Measurements from ENCODE around the gene MYO7B.

The MYO7B gene

GRCh38 chr2:127514076-127514475 is 21.4 kb upstream of the MYO7B start:
- Histone ChIP-seq H3K9ac (no peak overlapping the region), H3K4me3 (ENCODE audit: low read depth, low read length) (no peak overlapping the region), H2AFZ (no peak overlapping the region), H3K4me2 (ENCODE audit: low read length) (no peak overlapping the region), H3K4me1 (no peaks in the 10 kb centered on the region), H3K36me3 (ENCODE audit: control insufficient read depth, insufficient read depth, low read length) (no peaks in the 10 kb centered on the region), H3K27ac (peak overlapping the region; percentile 34), H3K27me3 (ENCODE audit: control insufficient read depth, insufficient read depth, low read length) (no peaks in the 10 kb centered on the region), H3K79me2 (peaks cover 34% of the 10 kb centered on the region), H3K9me3 (ENCODE audit: control insufficient read depth, low read length) (no peaks in the 10 kb centered on the region)
- no peak for TF ChIP-seq CTCF (IDR thresholded peaks at IDR 0.05)

- no peak overlapping the region for H3K4me2 ChIP-seq (ENCODE audit: low read length)
- no peak overlapping the region for H3K4me3 ChIP-seq (ENCODE audit: low read depth, low read length)
- no peaks in the 10 kb centered on the region for H3K9me3 ChIP-seq (ENCODE audit: control insufficient read depth, low read length)
- no peaks in the 10 kb centered on the region for H3K36me3 ChIP-seq (ENCODE audit: control insufficient read depth, insufficient read depth, low read length)
- peaks cover 34% of the 10 kb centered on the region for H3K79me2 ChIP-seq
- no peak overlapping the region for H3K27ac ChIP-seq
- H3K9ac ChIP-seq = no peak overlapping the region
- H3K27me3 ChIP-seq (ENCODE audit: control insufficient read depth, insufficient read depth, low read length) = no peaks in the 10 kb centered on the region
- H3K4me1 ChIP-seq = no peaks in the 10 kb centered on the region
- no peak for TF ChIP-seq CTCF (IDR thresholded peaks at IDR 0.05)
- no peak overlapping the region for H2AFZ ChIP-seq
Observed at GRCh38 chr2:127514485-127514884, 21.0 kb upstream of the MYO7B start.

GRCh38 chr2:127515383-127515915 is 20.0 kb upstream of the MYO7B start:
- Histone ChIP-seq H3K27ac (no peak overlapping the region), H3K9me3 (ENCODE audit: control insufficient read depth, low read length) (no peaks in the 10 kb centered on the region), H3K79me2 (peaks cover 43% of the 10 kb centered on the region), H2AFZ (no peak overlapping the region), H3K4me3 (ENCODE audit: low read depth, low read length) (no peak overlapping the region), H3K4me2 (ENCODE audit: low read length) (no peak overlapping the region), H3K36me3 (ENCODE audit: control insufficient read depth, insufficient read depth, low read length) (no peaks in the 10 kb centered on the region), H3K4me1 (no peaks in the 10 kb centered on the region), H3K9ac (no peak overlapping the region), H3K27me3 (ENCODE audit: control insufficient read depth, insufficient read depth, low read length) (no peaks in the 10 kb centered on the region)
- no peak for TF ChIP-seq CTCF (IDR thresholded peaks at IDR 0.05)

- peaks cover 43% of the 10 kb centered on the region for H3K79me2 ChIP-seq
- no peak overlapping the region for H2AFZ ChIP-seq
- H3K4me2 ChIP-seq (ENCODE audit: low read length) = no peak overlapping the region
- no peak overlapping the region for H3K9ac ChIP-seq
- TF ChIP-seq CTCF (IDR thresholded peaks at IDR 0.05) = no peak
- H3K27me3 ChIP-seq (ENCODE audit: control insufficient read depth, insufficient read depth, low read length) = no peaks in the 10 kb centered on the region
- no peaks in the 10 kb centered on the region for H3K4me1 ChIP-seq
- H3K36me3 ChIP-seq (ENCODE audit: control insufficient read depth, insufficient read depth, low read length) = no peaks in the 10 kb centered on the region
- no peaks in the 10 kb centered on the region for H3K9me3 ChIP-seq (ENCODE audit: control insufficient read depth, low read length)
- H3K4me3 ChIP-seq (ENCODE audit: low read depth, low read length) = no peak overlapping the region
- no peak overlapping the region for H3K27ac ChIP-seq
Observed at GRCh38 chr2:127516041-127516762, 19.3 kb upstream of the MYO7B start.

- Histone ChIP-seq H2AFZ (no peak overlapping the region), H3K9ac (no peak overlapping the region), H3K4me2 (ENCODE audit: low read length) (no peak overlapping the region), H3K9me3 (ENCODE audit: control insufficient read depth, low read length) (no peaks in the 10 kb centered on the region), H3K79me2 (peaks cover 47% of the 10 kb centered on the region), H3K27me3 (ENCODE audit: control insufficient read depth, insufficient read depth, low read length) (no peaks in the 10 kb centered on the region), H3K4me3 (ENCODE audit: low read depth, low read length) (no peak overlapping the region), H3K27ac (no peak overlapping the region), H3K36me3 (ENCODE audit: control insufficient read depth, insufficient read depth, low read length) (no peaks in the 10 kb centered on the region), H3K4me1 (no peaks in the 10 kb centered on the region)
- TF ChIP-seq CTCF (IDR thresholded peaks at IDR 0.05) = no peak
Observed at GRCh38 chr2:127517465-127517864, 18.0 kb upstream of the MYO7B start.

All from parathyroid adenoma (tissue), 2 donors.